ENCODE data around the gene HADHB.

- TF ChIP-seq, protein P1, sequence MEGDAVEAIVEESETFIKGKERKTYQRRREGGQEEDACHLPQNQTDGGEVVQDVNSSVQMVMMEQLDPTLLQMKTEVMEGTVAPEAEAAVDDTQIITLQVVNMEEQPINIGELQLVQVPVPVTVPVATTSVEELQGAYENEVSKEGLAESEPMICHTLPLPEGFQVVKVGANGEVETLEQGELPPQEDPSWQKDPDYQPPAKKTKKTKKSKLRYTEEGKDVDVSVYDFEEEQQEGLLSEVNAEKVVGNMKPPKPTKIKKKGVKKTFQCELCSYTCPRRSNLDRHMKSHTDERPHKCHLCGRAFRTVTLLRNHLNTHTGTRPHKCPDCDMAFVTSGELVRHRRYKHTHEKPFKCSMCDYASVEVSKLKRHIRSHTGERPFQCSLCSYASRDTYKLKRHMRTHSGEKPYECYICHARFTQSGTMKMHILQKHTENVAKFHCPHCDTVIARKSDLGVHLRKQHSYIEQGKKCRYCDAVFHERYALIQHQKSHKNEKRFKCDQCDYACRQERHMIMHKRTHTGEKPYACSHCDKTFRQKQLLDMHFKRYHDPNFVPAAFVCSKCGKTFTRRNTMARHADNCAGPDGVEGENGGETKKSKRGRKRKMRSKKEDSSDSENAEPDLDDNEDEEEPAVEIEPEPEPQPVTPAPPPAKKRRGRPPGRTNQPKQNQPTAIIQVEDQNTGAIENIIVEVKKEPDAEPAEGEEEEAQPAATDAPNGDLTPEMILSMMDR (IDR thresholded peaks at IDR 0.05; ENCODE audit: insufficient read depth, low read length, poor library complexity, severe bottlenecking) = no peak
- TF ChIP-seq EZH2phosphoT487 (conservative IDR thresholded peaks at IDR 0.05; ENCODE audit: low read length) = no peak
Observed at GRCh38 chr2:26237868-26238267, 6.9 kb upstream of the HADHB start.

Data from SU-DHL-6 (cell line).